ENCODE results near the gene PELO. TPM values are rescaled to one million over a fixed set of nuclear protein-coding genes. Genes with fewer than 3 reads are reported as not detected.
"Not testable (repeated sequence)": the region's sequence is repeated elsewhere in the genome, so short reads cannot be mapped to it uniquely, and the experiment has no call there.

Gene PELO
- 18.4 and 27.1 TPM in 2 replicates for total RNA-seq

- no peak for DNase-seq (ENCODE audit: low read depth, low spot score)
Observed at GRCh38 chr5:52787600-52788504, at the start of gene PELO, which contains the start of gene ITGA1. Gene PELO (plus strand): TSS chr5:52787916. CDS start chr5:52800395, 12,479 bp downstream. Gene ITGA1 (plus strand): TSS chr5:52787916. CDS start chr5:52788354, 438 bp downstream.

- DNase-seq (ENCODE audit: low read depth, low spot score), result no peak
Observed at GRCh38 chr5:52738095-52738506, 49.6 kb upstream of the PELO start.

GRCh38 chr5:52740007-52740406 is 47.7 kb upstream of the PELO start:
- DNase-seq (ENCODE audit: low read depth, low spot score), result no peak

- DNase-seq (ENCODE audit: low read depth, low spot score), result no peak
Observed at GRCh38 chr5:52743012-52743411, 44.7 kb upstream of the PELO start.

GRCh38 chr5:52743529-52743928 is 44.2 kb upstream of the PELO start:
- DNase-seq (ENCODE audit: low read depth, low spot score), result no peak

GRCh38 chr5:52743970-52744369 is 43.7 kb upstream of the PELO start:
- DNase-seq (ENCODE audit: low read depth, low spot score), result peak; percentile 53

GRCh38 chr5:52744867-52745458 is 42.8 kb upstream of the PELO start:
- not testable (repeated sequence) for DNase-seq (ENCODE audit: low read depth, low spot score)

GRCh38 chr5:52746539-52746938 is 41.2 kb upstream of the PELO start:
- no peak for DNase-seq (ENCODE audit: low read depth, low spot score)

- no peak for DNase-seq (ENCODE audit: low read depth, low spot score)
Observed at GRCh38 chr5:52748590-52748989, 39.1 kb upstream of the PELO start.

- DNase-seq (ENCODE audit: low read depth, low spot score), result no peak
Observed at GRCh38 chr5:52749666-52750065, 38.0 kb upstream of the PELO start.

- DNase-seq (ENCODE audit: low read depth, low spot score), result no peak
Observed at GRCh38 chr5:52751137-52751536, 36.6 kb upstream of the PELO start.

- no peak for DNase-seq (ENCODE audit: low read depth, low spot score)
Observed at GRCh38 chr5:52754051-52754450, 33.7 kb upstream of the PELO start.

GRCh38 chr5:52757527-52757926 is 30.2 kb upstream of the PELO start:
- DNase-seq (ENCODE audit: low read depth, low spot score), result no peak

- no peak for DNase-seq (ENCODE audit: low read depth, low spot score)
Observed at GRCh38 chr5:52758014-52758413, 29.7 kb upstream of the PELO start.

- no peak for DNase-seq (ENCODE audit: low read depth, low spot score)
Observed at GRCh38 chr5:52759331-52759730, 28.4 kb upstream of the PELO start.

GRCh38 chr5:52760695-52761366 is 26.9 kb upstream of the PELO start:
- DNase-seq (ENCODE audit: low read depth, low spot score), result no peak

GRCh38 chr5:52767217-52767743 is 20.4 kb upstream of the PELO start:
- no peak for DNase-seq (ENCODE audit: low read depth, low spot score)

GRCh38 chr5:52767766-52768480 is 19.8 kb upstream of the PELO start:
- DNase-seq (ENCODE audit: low read depth, low spot score), result no peak

- no peak for DNase-seq (ENCODE audit: low read depth, low spot score)
Observed at GRCh38 chr5:52769061-52769460, 18.7 kb upstream of the PELO start.

- DNase-seq (ENCODE audit: low read depth, low spot score), result no peak
Observed at GRCh38 chr5:52770287-52770939, 17.3 kb upstream of the PELO start.

All from pulmonary artery endothelial cell (primary cell).